ENCODE measurements around the gene PLEKHM3.

The PLEKHM3 gene

GRCh38 chr2:207984765-207985480 is 40.4 kb downstream of the PLEKHM3 start:
- H3K9ac ChIP-seq (ENCODE audit: low read length) = no peak overlapping the region
- no peaks in the 10 kb centered on the region for H3K9me3 ChIP-seq (ENCODE audit: control insufficient read depth, low read depth, low read length)
- no peaks in the 10 kb centered on the region for H3K36me3 ChIP-seq (ENCODE audit: control insufficient read depth, low read depth, low read length)
- no peaks in the 10 kb centered on the region for H3K4me1 ChIP-seq (ENCODE audit: control insufficient read depth, low read depth, low read length)
- H3K27ac ChIP-seq (ENCODE audit: low read length) = no peak overlapping the region
- no peak overlapping the region for H3K4me3 ChIP-seq (ENCODE audit: low read length)
- no peaks in the 10 kb centered on the region for H3K27me3 ChIP-seq (ENCODE audit: control insufficient read depth, insufficient read depth, low read length)

GRCh38 chr2:207983641-207984042 is 41.7 kb downstream of the PLEKHM3 start:
- no peaks in the 10 kb centered on the region for H3K9me3 ChIP-seq (ENCODE audit: control insufficient read depth, low read depth, low read length)
- no peaks in the 10 kb centered on the region for H3K4me1 ChIP-seq (ENCODE audit: control insufficient read depth, low read depth, low read length)
- H3K9ac ChIP-seq (ENCODE audit: low read length) = no peak overlapping the region
- no peak overlapping the region for H3K27ac ChIP-seq (ENCODE audit: low read length)
- H3K27me3 ChIP-seq (ENCODE audit: control insufficient read depth, insufficient read depth, low read length) = no peaks in the 10 kb centered on the region
- no peaks in the 10 kb centered on the region for H3K36me3 ChIP-seq (ENCODE audit: control insufficient read depth, low read depth, low read length)
- H3K4me3 ChIP-seq (ENCODE audit: low read length) = no peak overlapping the region

DNA sequence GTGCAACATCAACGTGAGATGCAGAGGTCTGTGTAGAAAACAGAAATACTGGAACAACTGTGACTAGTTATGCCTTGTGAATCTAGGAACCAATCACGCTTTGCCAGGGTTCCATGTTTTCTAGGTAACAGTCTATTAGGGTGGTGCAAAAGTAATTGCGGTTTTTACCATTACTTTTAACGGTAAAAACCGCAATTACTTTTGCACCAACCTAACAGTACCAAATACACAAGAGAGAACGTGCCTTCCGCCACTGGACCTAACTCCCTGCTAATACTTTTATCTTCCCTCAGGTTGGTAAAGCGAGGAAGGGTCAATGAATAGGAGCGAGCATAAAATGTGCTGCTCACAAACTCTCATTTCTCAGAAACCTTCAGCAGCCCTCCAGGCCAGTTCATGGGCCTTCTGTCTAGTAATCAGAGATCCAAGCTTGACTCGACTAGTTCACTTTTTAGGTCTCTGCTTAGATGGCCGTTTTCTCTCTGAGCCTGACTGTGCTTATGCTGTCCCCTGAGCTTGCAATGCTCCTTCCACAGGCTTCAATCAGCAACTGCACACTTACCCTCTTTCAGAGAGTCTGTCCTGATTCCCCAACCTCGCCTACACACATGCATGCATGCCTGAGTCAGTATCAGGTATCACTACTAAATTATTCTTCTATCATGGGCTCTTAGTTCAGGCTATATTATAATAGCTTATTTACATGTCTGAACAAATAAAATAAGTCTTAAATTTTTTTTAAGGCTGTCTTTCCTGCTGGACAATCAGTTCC is 47.0 kb downstream of the PLEKHM3 start:
- Histone ChIP-seq H3K4me1 (ENCODE audit: control insufficient read depth, low read depth, low read length) (no peaks in the 10 kb centered on the region), H3K9ac (ENCODE audit: low read length) (no peak overlapping the region), H3K36me3 (ENCODE audit: control insufficient read depth, low read depth, low read length) (no peaks in the 10 kb centered on the region), H3K9me3 (ENCODE audit: control insufficient read depth, low read depth, low read length) (no peaks in the 10 kb centered on the region), H3K27ac (ENCODE audit: low read length) (no peak overlapping the region), H3K27me3 (ENCODE audit: control insufficient read depth, insufficient read depth, low read length) (no peaks in the 10 kb centered on the region), H3K4me3 (ENCODE audit: low read length) (no peak overlapping the region)

GRCh38 chr2:207975921-207976320 is 49.4 kb downstream of the PLEKHM3 start:
- no peaks in the 10 kb centered on the region for H3K27me3 ChIP-seq (ENCODE audit: control insufficient read depth, insufficient read depth, low read length)
- H3K36me3 ChIP-seq (ENCODE audit: control insufficient read depth, low read depth, low read length) = no peaks in the 10 kb centered on the region
- no peak overlapping the region for H3K4me3 ChIP-seq (ENCODE audit: low read length)
- peaks cover 15% of the 10 kb centered on the region for H3K4me1 ChIP-seq (ENCODE audit: control insufficient read depth, low read depth, low read length)
- H3K9me3 ChIP-seq (ENCODE audit: control insufficient read depth, low read depth, low read length) = no peaks in the 10 kb centered on the region
- no peak overlapping the region for H3K27ac ChIP-seq (ENCODE audit: low read length)
- no peak overlapping the region for H3K9ac ChIP-seq (ENCODE audit: low read length)

DNA sequence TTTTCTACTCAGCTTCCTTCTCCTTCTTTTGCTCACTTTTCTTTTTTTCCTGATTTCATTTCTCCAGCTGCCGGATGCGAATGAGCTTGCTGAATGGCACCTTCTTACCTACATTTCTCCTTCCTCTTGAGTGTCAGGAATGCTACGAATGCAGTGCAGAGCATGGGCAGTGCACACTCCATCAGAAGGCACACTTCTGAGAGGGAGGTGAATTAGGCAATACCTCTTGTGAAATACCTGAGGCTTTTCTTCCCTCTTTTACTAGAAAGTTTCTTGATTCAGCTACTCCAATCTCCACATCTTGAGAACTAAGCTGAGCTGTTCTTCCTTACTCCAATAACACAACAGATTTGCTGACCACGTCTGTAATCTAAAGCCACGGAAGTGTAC is 51.1 kb downstream of the PLEKHM3 start:
- Histone ChIP-seq H3K27me3 (ENCODE audit: control insufficient read depth, insufficient read depth, low read length) (peaks cover 4% of the 10 kb centered on the region), H3K36me3 (ENCODE audit: control insufficient read depth, low read depth, low read length) (no peaks in the 10 kb centered on the region), H3K4me3 (ENCODE audit: low read length) (no peak overlapping the region), H3K27ac (ENCODE audit: low read length) (no peak overlapping the region), H3K9ac (ENCODE audit: low read length) (no peak overlapping the region), H3K4me1 (ENCODE audit: control insufficient read depth, low read depth, low read length) (peaks cover 31% of the 10 kb centered on the region), H3K9me3 (ENCODE audit: control insufficient read depth, low read depth, low read length) (no peaks in the 10 kb centered on the region)

GRCh38 chr2:207970826-207971180 is 54.5 kb downstream of the PLEKHM3 start:
- peaks cover 7% of the 10 kb centered on the region for H3K27me3 ChIP-seq (ENCODE audit: control insufficient read depth, insufficient read depth, low read length)
- peak overlapping the region; percentile 7 for H3K27ac ChIP-seq (ENCODE audit: low read length)
- no peaks in the 10 kb centered on the region for H3K9me3 ChIP-seq (ENCODE audit: control insufficient read depth, low read depth, low read length)
- H3K36me3 ChIP-seq (ENCODE audit: control insufficient read depth, low read depth, low read length) = no peaks in the 10 kb centered on the region
- H3K4me1 ChIP-seq (ENCODE audit: control insufficient read depth, low read depth, low read length) = peaks cover 52% of the 10 kb centered on the region
- peak overlapping the region; percentile 74 for H3K9ac ChIP-seq (ENCODE audit: low read length)
- H3K4me3 ChIP-seq (ENCODE audit: low read length) = peak overlapping the region; percentile 51

- H3K9me3 ChIP-seq (ENCODE audit: control insufficient read depth, low read depth, low read length) = no peaks in the 10 kb centered on the region
- no peaks in the 10 kb centered on the region for H3K36me3 ChIP-seq (ENCODE audit: control insufficient read depth, low read depth, low read length)
- peaks cover 7% of the 10 kb centered on the region for H3K27me3 ChIP-seq (ENCODE audit: control insufficient read depth, insufficient read depth, low read length)
- H3K27ac ChIP-seq (ENCODE audit: low read length) = peak overlapping the region; percentile 83
- H3K4me3 ChIP-seq (ENCODE audit: low read length) = peak overlapping the region; percentile 51
- H3K9ac ChIP-seq (ENCODE audit: low read length) = peak overlapping the region; percentile 74
- H3K4me1 ChIP-seq (ENCODE audit: control insufficient read depth, low read depth, low read length) = peaks cover 52% of the 10 kb centered on the region
Observed at GRCh38 chr2:207970147-207970825, 55.0 kb downstream of the PLEKHM3 start.

DNA sequence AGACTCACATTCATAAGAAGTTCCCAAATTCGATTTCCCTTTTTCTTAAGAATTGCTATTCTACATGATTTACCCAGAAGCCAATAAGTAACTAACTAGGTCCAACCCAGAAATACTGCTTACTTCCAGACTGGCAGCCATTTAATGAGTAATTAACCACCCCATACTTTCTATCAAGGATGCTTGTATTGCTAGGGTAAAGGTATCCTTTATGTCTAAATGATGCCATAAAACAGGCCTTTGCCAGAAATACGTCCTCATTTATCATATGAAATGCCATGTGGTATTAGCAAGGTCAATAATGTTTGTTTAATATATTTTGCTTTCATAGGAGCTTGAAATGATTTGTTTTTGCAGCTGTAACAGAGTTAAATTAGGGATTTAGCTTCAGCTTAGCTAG is 56.1 kb downstream of the PLEKHM3 start:
- H3K4me1 ChIP-seq (ENCODE audit: control insufficient read depth, low read depth, low read length) = peaks cover 54% of the 10 kb centered on the region
- peak overlapping the region; percentile 51 for H3K4me3 ChIP-seq (ENCODE audit: low read length)
- H3K36me3 ChIP-seq (ENCODE audit: control insufficient read depth, low read depth, low read length) = no peaks in the 10 kb centered on the region
- H3K27ac ChIP-seq (ENCODE audit: low read length) = no peak overlapping the region
- H3K27me3 ChIP-seq (ENCODE audit: control insufficient read depth, insufficient read depth, low read length) = peaks cover 7% of the 10 kb centered on the region
- H3K9me3 ChIP-seq (ENCODE audit: control insufficient read depth, low read depth, low read length) = no peaks in the 10 kb centered on the region
- peak overlapping the region; percentile 74 for H3K9ac ChIP-seq (ENCODE audit: low read length)

GRCh38 chr2:207967121-207967520 is 58.2 kb downstream of the PLEKHM3 start:
- Histone ChIP-seq H3K36me3 (ENCODE audit: control insufficient read depth, low read depth, low read length) (no peaks in the 10 kb centered on the region), H3K9me3 (ENCODE audit: control insufficient read depth, low read depth, low read length) (peaks cover 5% of the 10 kb centered on the region), H3K4me1 (ENCODE audit: control insufficient read depth, low read depth, low read length) (peaks cover 47% of the 10 kb centered on the region), H3K9ac (ENCODE audit: low read length) (no peak overlapping the region), H3K27ac (ENCODE audit: low read length) (no peak overlapping the region), H3K4me3 (ENCODE audit: low read length) (no peak overlapping the region), H3K27me3 (ENCODE audit: control insufficient read depth, insufficient read depth, low read length) (peaks cover 7% of the 10 kb centered on the region)

DNA sequence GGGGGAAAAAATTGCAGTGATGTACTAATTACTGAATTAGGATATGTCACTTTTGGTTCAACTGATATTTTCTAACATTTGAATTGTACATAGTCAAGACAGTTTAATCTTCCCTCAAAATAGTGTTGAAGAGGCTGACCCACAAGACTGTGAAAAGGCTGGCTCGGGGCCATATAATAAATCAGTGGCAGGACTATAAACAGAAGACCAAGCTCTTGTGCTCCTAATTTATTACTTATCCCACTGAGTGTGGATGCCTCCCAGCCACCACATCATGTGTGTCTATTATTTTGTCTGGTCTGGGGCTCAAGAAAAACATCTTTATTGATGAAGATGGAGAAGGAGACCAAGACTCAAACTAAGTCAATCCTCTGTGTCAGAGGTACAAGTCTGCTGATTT is 64.4 kb downstream of the PLEKHM3 start:
- no peak overlapping the region for H3K4me3 ChIP-seq (ENCODE audit: low read length)
- H3K4me1 ChIP-seq (ENCODE audit: control insufficient read depth, low read depth, low read length) = peaks cover 2% of the 10 kb centered on the region
- peaks cover 11% of the 10 kb centered on the region for H3K9me3 ChIP-seq (ENCODE audit: control insufficient read depth, low read depth, low read length)
- H3K36me3 ChIP-seq (ENCODE audit: control insufficient read depth, low read depth, low read length) = no peaks in the 10 kb centered on the region
- no peak overlapping the region for H3K27ac ChIP-seq (ENCODE audit: low read length)
- no peaks in the 10 kb centered on the region for H3K27me3 ChIP-seq (ENCODE audit: control insufficient read depth, insufficient read depth, low read length)
- no peak overlapping the region for H3K9ac ChIP-seq (ENCODE audit: low read length)

GRCh38 chr2:207960090-207960489 is 65.2 kb downstream of the PLEKHM3 start:
- Histone ChIP-seq H3K9ac (ENCODE audit: low read length) (no peak overlapping the region), H3K9me3 (ENCODE audit: control insufficient read depth, low read depth, low read length) (peaks cover 11% of the 10 kb centered on the region), H3K4me1 (ENCODE audit: control insufficient read depth, low read depth, low read length) (peaks cover 2% of the 10 kb centered on the region), H3K27ac (ENCODE audit: low read length) (no peak overlapping the region), H3K27me3 (ENCODE audit: control insufficient read depth, insufficient read depth, low read length) (no peaks in the 10 kb centered on the region), H3K36me3 (ENCODE audit: control insufficient read depth, low read depth, low read length) (no peaks in the 10 kb centered on the region), H3K4me3 (ENCODE audit: low read length) (no peak overlapping the region)
